GM23338 (cell line): ENCODE measurements around the gene ELMO3. TPM values are rescaled to one million over a fixed set of nuclear protein-coding genes. Genes with fewer than 3 reads are reported as not detected.

Experiments used
- ATAC-seq: fragments of 200-7000 bp; cut with Tn5 transposase; 3 replicates; pipeline ENCODE4 v1.9.1; 2020
- DNase-seq: peaks from one replicate; pipeline ENCODE4 v3.0.0-alpha.2; 2015; ENCODE audit warnings: low spot score
- H2AFZ ChIP-seq: fragments of 200-600 bp; sonication (generic); 2 replicates; pipeline ENCODE4 v1.8.0; 2016; ENCODE audit warnings: antibody characterized with exemption, mild to moderate bottlenecking, moderate library complexity
- H3F3A ChIP-seq: fragments of 200-600 bp; sonication (generic); replicated peaks from 2 replicates; pipeline ENCODE4 v1.8.0; 2017; ENCODE audit warnings: antibody characterized with exemption, mixed run types, low read depth
- H3K27ac ChIP-seq: fragments of 200-600 bp; sonication (generic); 2 replicates; pipeline ENCODE4 v1.6.1; 2016; ENCODE audit warnings: low read depth
- H3K27me3 ChIP-seq: fragments of 200-600 bp; sonication (generic); 2 replicates; pipeline ENCODE4 v1.8.0; 2016; ENCODE audit warnings: mild to moderate bottlenecking, mixed run types, moderate library complexity; ENCODE audit not compliant: insufficient read depth
- H3K36me3 ChIP-seq: fragments of 200-600 bp; sonication (generic); 2 replicates; pipeline ENCODE4 v1.8.0; 2016; ENCODE audit warnings: mild to moderate bottlenecking; ENCODE audit not compliant: insufficient read depth
- H3K4me1 ChIP-seq: fragments of 200-600 bp; sonication (generic); 2 replicates; pipeline ENCODE4 v1.8.0; 2016; ENCODE audit warnings: mild to moderate bottlenecking, moderate library complexity; ENCODE audit not compliant: insufficient read depth
- H3K4me2 ChIP-seq: fragments of 200-600 bp; sonication (generic); 2 replicates; pipeline ENCODE4 v1.7.1; 2017; ENCODE audit warnings: mixed run types
- H3K4me3 ChIP-seq: fragments of 200-600 bp; sonication (generic); 2 replicates; pipeline ENCODE4 v1.6.1; 2016; ENCODE audit warnings: mixed run types
- H3K79me2 ChIP-seq: fragments of 200-600 bp; sonication (generic); replicated peaks from 2 replicates; pipeline ENCODE4 v1.8.0; 2017; ENCODE audit warnings: mild to moderate bottlenecking; ENCODE audit not compliant: insufficient read depth
- H3K9me2 ChIP-seq: fragments of 200-600 bp; sonication (generic); 2 replicates; pipeline ENCODE4 v1.8.0; 2017; ENCODE audit not compliant: insufficient read depth
- H4K20me1 ChIP-seq: fragments of 200-600 bp; sonication (generic); replicated peaks from 2 replicates; pipeline ENCODE4 v1.8.0; 2017; ENCODE audit warnings: mild to moderate bottlenecking; ENCODE audit not compliant: insufficient read depth
- H3K27ac Mint-ChIP-seq: 2 replicates; pipeline ENCODE4 v1.8.0; 2020; ENCODE audit warnings: inconsistent platforms, mild to moderate bottlenecking, moderate library complexity, mixed read lengths
- H3K27me3 Mint-ChIP-seq: 3 replicates; pipeline ENCODE4 v1.8.0; 2022; ENCODE audit warnings: low read depth, mild to moderate bottlenecking, moderate library complexity, mixed read lengths, inconsistent platforms; ENCODE audit not compliant: insufficient read depth, poor library complexity
- H3K36me3 Mint-ChIP-seq: 3 replicates; pipeline ENCODE4 v1.8.0; 2021; ENCODE audit warnings: low read depth, mild to moderate bottlenecking, inconsistent platforms, moderate library complexity, mixed read lengths
- H3K4me1 Mint-ChIP-seq: 3 replicates; pipeline ENCODE4 v1.8.0; 2020; ENCODE audit warnings: mild to moderate bottlenecking, inconsistent platforms, mixed read lengths
- H3K4me3 Mint-ChIP-seq: 3 replicates; pipeline ENCODE4 v1.8.0; 2021; ENCODE audit warnings: moderate library complexity, mild to moderate bottlenecking, inconsistent platforms, mixed read lengths
- H3K9me3 Mint-ChIP-seq: 3 replicates; pipeline ENCODE4 v1.8.0; 2020; ENCODE audit warnings: moderate library complexity, mild to moderate bottlenecking, inconsistent platforms, mixed read lengths
- CREB1 ChIP-seq: fragments of 250-450 bp; sonication (Bioruptor Pico); IDR thresholded peaks from 2 replicates; pipeline ENCODE4 v1.5.0; 2020; ENCODE audit warnings: low read depth, mild to moderate bottlenecking, moderate library complexity
- ETS1 ChIP-seq: IDR thresholded peaks from 2 replicates; pipeline ENCODE4 v1.6.1; 2016; ENCODE audit warnings: antibody characterized with exemption
- EZH2 ChIP-seq: fragments of 200-600 bp; sonication (generic); IDR thresholded peaks from one replicate; pipeline ENCODE4 v1.8.0; 2017; ENCODE audit warnings: antibody characterized with exemption, mild to moderate bottlenecking, low read depth; ENCODE audit not compliant: unreplicated experiment
- EZH2phosphoT487 ChIP-seq: fragments of 200-600 bp; sonication (generic); IDR thresholded peaks from one replicate; pipeline ENCODE4 v1.8.1; 2018; ENCODE audit warnings: antibody characterized with exemption; ENCODE audit not compliant: unreplicated experiment
- JUNB ChIP-seq: IDR thresholded peaks from one replicate; pipeline ENCODE4 v1.6.1; 2016; ENCODE audit warnings: antibody characterized with exemption; ENCODE audit not compliant: unreplicated experiment
- NANOG ChIP-seq: IDR thresholded peaks from 2 replicates; pipeline ENCODE4 v1.6.1; 2016; ENCODE audit warnings: antibody characterized with exemption, borderline replicate concordance
- POLR2AphosphoS5 ChIP-seq: IDR thresholded peaks from 2 replicates; pipeline ENCODE4 v1.6.1; 2016; ENCODE audit warnings: antibody characterized with exemption, low read depth
- REST ChIP-seq: IDR thresholded peaks from one replicate; pipeline ENCODE4 v1.6.1; 2018; ENCODE audit warnings: antibody characterized with exemption; ENCODE audit not compliant: unreplicated experiment
- STAT1 ChIP-seq: IDR thresholded peaks from one replicate; pipeline ENCODE4 v1.6.1; 2016; ENCODE audit warnings: antibody characterized with exemption; ENCODE audit not compliant: unreplicated experiment
- ZNF114 ChIP-seq: fragments of 250-450 bp; sonication (Bioruptor Pico); IDR thresholded peaks from 2 replicates; pipeline ENCODE4 v1.5.0; 2020; ENCODE audit warnings: mild to moderate bottlenecking, moderate library complexity
- ZNF462 ChIP-seq: fragments of 250-450 bp; sonication (Bioruptor Pico); IDR thresholded peaks from 2 replicates; pipeline ENCODE4 v1.5.0; 2020; ENCODE audit warnings: mild to moderate bottlenecking, moderate library complexity
- polyA plus RNA-seq: library from polyadenylated mRNA; unstranded; fragments of >200 nt; fragmentation: Nextera tagmentation; extraction: Ambion mirVana; gene quantifications from 2 replicates; pipeline ENCODE4 v1.2.1, GENCODE V29; 2016
- total RNA-seq: library from RNA; depleted of rRNA; stranded (reverse); fragments of >200 nt; shearing (Covaris generic); gene quantifications from 2 replicates; pipeline ENCODE4 v1.2.3, GENCODE V29; 2014

The ELMO3 gene
- total and polyA plus RNA-seq, 2 experiments from 2014 or later, result 4.7 to 16.2 TPM

- no peaks in the 10 kb centered on the region for H3F3A ChIP-seq
- no peak for ATAC-seq
- H3K27me3 ChIP-seq, result no peaks in the 10 kb centered on the region
- H2AFZ ChIP-seq, result no peak overlapping the region
- H3K9me2 ChIP-seq, result no peaks in the 10 kb centered on the region
- peaks cover 2% of the 10 kb centered on the region; the same call in 2 of the 3 replicates for H3K4me1 Mint-ChIP-seq
- no peaks in the 10 kb centered on the region for H3K36me3 ChIP-seq
- H4K20me1 ChIP-seq, result no peaks in the 10 kb centered on the region; the same call in 1 of the 2 replicates
- no peaks in the 10 kb centered on the region for H3K9me3 Mint-ChIP-seq
- H3K4me1 ChIP-seq, result no peaks in the 10 kb centered on the region
- H3K4me3 ChIP-seq, result no peak overlapping the region
- H3K27ac ChIP-seq, result no peak overlapping the region
- H3K36me3 Mint-ChIP-seq, result no peaks in the 10 kb centered on the region
- H3K27ac Mint-ChIP-seq, result no peak overlapping the region
- TF ChIP-seq EZH2, result no peak
- TF ChIP-seq ZNF114 (CRISPR knock-in tag), result no peak
- no peak for TF ChIP-seq ETS1
- no peak for TF ChIP-seq STAT1
- no peak for TF ChIP-seq REST
- TF ChIP-seq POLR2AphosphoS5, result no peak
- TF ChIP-seq EZH2phosphoT487, result no peak
- no peak for TF ChIP-seq NANOG
- TF ChIP-seq JUNB, result no peak
- TF ChIP-seq CREB1 (CRISPR knock-in tag), result no peak
- TF ChIP-seq ZNF462 (CRISPR knock-in tag), result no peak
- peaks cover 18% of the 10 kb centered on the region for H3K27me3 Mint-ChIP-seq
- no peak for DNase-seq
- no peak overlapping the region for H3K4me3 Mint-ChIP-seq
- H3K4me2 ChIP-seq, result no peak overlapping the region
- no peaks in the 10 kb centered on the region for H3K79me2 ChIP-seq
Observed at GRCh38 chr16:67212766-67213165, 13.8 kb downstream of the ELMO3 start.
